HG03064 (cell line): ENCODE data around the gene EML4.
A peak's percentile ranks its signal among the peaks of the same experiment; 100 is the strongest.
"Not testable (repeated sequence)": the region's sequence is repeated elsewhere in the genome, so short reads cannot be mapped to it uniquely, and the experiment has no call there.

ENCODE experiments used
- ATAC-seq: cut with Tn5 transposase; IDR thresholded peaks from one replicate; pipeline ENCODE4 v1.9.1; 2021; ENCODE audit warnings: low read depth; ENCODE audit not compliant: unreplicated experiment

EML4 gene

GRCh38 chr2:42342795-42343241 is 173.7 kb downstream of the EML4 start:
- ATAC-seq, result no peak

- no peak for ATAC-seq
These were observed 176.8 kb downstream of the EML4 start for GRCh38 chr2:42345986-42346385.

GRCh38 chr2:42346856-42347255 is 177.7 kb downstream of the EML4 start:
- ATAC-seq, result not testable (repeated sequence)

GRCh38 chr2:42347518-42347917 is 178.4 kb downstream of the EML4 start:
- not testable (repeated sequence) for ATAC-seq

- no peak for ATAC-seq
These were observed 179.1 kb downstream of the EML4 start for GRCh38 chr2:42348113-42348805.

GRCh38 chr2:42350434-42351063 is 181.4 kb downstream of the EML4 start:
- ATAC-seq, result no peak

GRCh38 chr2:42351864-42352263 is 182.7 kb downstream of the EML4 start:
- ATAC-seq, result no peak

GRCh38 chr2:42353792-42354429 is 184.8 kb downstream of the EML4 start:
- no peak for ATAC-seq

- no peak for ATAC-seq
These were observed 190.3 kb downstream of the EML4 start for GRCh38 chr2:42359304-42359964.

GRCh38 chr2:42359965-42360483 is 190.9 kb downstream of the EML4 start:
- no peak for ATAC-seq

- ATAC-seq, result no peak
These were observed 191.3 kb downstream of the EML4 start for GRCh38 chr2:42360493-42360889.

- peak; percentile 91 for ATAC-seq
These were observed 192.0 kb downstream of the EML4 start, which contains the start of gene COX7A2L for GRCh38 chr2:42360890-42361727. Gene COX7A2L (minus strand): TSS chr2:42361217. CDS start chr2:42361161, 56 bp downstream.

GRCh38 chr2:42361728-42362283 is 192.7 kb downstream of the EML4 start:
- no peak for ATAC-seq

GRCh38 chr2:42363413-42363812 is 194.3 kb downstream of the EML4 start:
- no peak for ATAC-seq

GRCh38 chr2:42364658-42365057 is 195.5 kb downstream of the EML4 start:
- no peak for ATAC-seq

GRCh38 chr2:42366411-42366810 is 197.3 kb downstream of the EML4 start:
- no peak for ATAC-seq

- no peak for ATAC-seq
These were observed 198.7 kb downstream of the EML4 start for GRCh38 chr2:42367835-42368234.

- no peak for ATAC-seq
These were observed 199.8 kb downstream of the EML4 start for GRCh38 chr2:42368817-42369531.
